ENCODE data around the gene NRXN3.
"Not testable (repeated sequence)": the region's sequence is repeated elsewhere in the genome, so short reads cannot be mapped to it uniquely, and the experiment has no call there.

The NRXN3 gene

GRCh38 chr14:79018836-79019235, 848.7 kb downstream of the NRXN3 start:
- no peaks in the 10 kb centered on the region for H3K79me2 ChIP-seq (ENCODE audit: control insufficient read depth, insufficient read depth, low read length, unreplicated experiment)
- H3K4me1 ChIP-seq (ENCODE audit: control insufficient read depth, insufficient read depth, low read length, unreplicated experiment): peaks cover 26% of the 10 kb centered on the region
- no peak overlapping the region for H3K4me3 ChIP-seq (ENCODE audit: low read depth, low read length)
- H3K27me3 ChIP-seq (ENCODE audit: insufficient read depth, low read length): no peaks in the 10 kb centered on the region
- no peaks in the 10 kb centered on the region for H3K36me3 ChIP-seq (ENCODE audit: insufficient read depth, low read length)
- no peak overlapping the region for H2AFZ ChIP-seq (ENCODE audit: low read length, unreplicated experiment)
- H3K27ac ChIP-seq (ENCODE audit: low read depth, low read length): no peak overlapping the region

- not testable (repeated sequence) for H3K4me3 ChIP-seq (ENCODE audit: low read depth, low read length); H3K79me2 ChIP-seq (ENCODE audit: control insufficient read depth, insufficient read depth, low read length, unreplicated experiment); H3K27me3 ChIP-seq (ENCODE audit: insufficient read depth, low read length); H2AFZ ChIP-seq (ENCODE audit: low read length, unreplicated experiment); H3K27ac ChIP-seq (ENCODE audit: low read depth, low read length); H3K36me3 ChIP-seq (ENCODE audit: insufficient read depth, low read length)
- peaks cover 26% of the 10 kb centered on the region for H3K4me1 ChIP-seq (ENCODE audit: control insufficient read depth, insufficient read depth, low read length, unreplicated experiment)
These were observed 849.7 kb downstream of the NRXN3 start for GRCh38 chr14:79019898-79020297.

GRCh38 chr14:79021766-79022165, 851.6 kb downstream of the NRXN3 start:
- H3K79me2 ChIP-seq (ENCODE audit: control insufficient read depth, insufficient read depth, low read length, unreplicated experiment): no peaks in the 10 kb centered on the region
- H3K27me3 ChIP-seq (ENCODE audit: insufficient read depth, low read length): no peaks in the 10 kb centered on the region
- H2AFZ ChIP-seq (ENCODE audit: low read length, unreplicated experiment): no peak overlapping the region
- no peak overlapping the region for H3K4me3 ChIP-seq (ENCODE audit: low read depth, low read length)
- H3K36me3 ChIP-seq (ENCODE audit: insufficient read depth, low read length): no peaks in the 10 kb centered on the region
- peaks cover 20% of the 10 kb centered on the region for H3K4me1 ChIP-seq (ENCODE audit: control insufficient read depth, insufficient read depth, low read length, unreplicated experiment)
- no peak overlapping the region for H3K27ac ChIP-seq (ENCODE audit: low read depth, low read length)

- Histone ChIP-seq H3K27me3 (ENCODE audit: insufficient read depth, low read length) (no peaks in the 10 kb centered on the region), H3K36me3 (ENCODE audit: insufficient read depth, low read length) (no peaks in the 10 kb centered on the region), H3K79me2 (ENCODE audit: control insufficient read depth, insufficient read depth, low read length, unreplicated experiment) (no peaks in the 10 kb centered on the region), H3K4me3 (ENCODE audit: low read depth, low read length) (no peak overlapping the region), H3K4me1 (ENCODE audit: control insufficient read depth, insufficient read depth, low read length, unreplicated experiment) (no peaks in the 10 kb centered on the region), H3K27ac (ENCODE audit: low read depth, low read length) (no peak overlapping the region), H2AFZ (ENCODE audit: low read length, unreplicated experiment) (no peak overlapping the region)
These were observed 857.0 kb downstream of the NRXN3 start for GRCh38 chr14:79027138-79027537.

- Histone ChIP-seq H3K27ac (ENCODE audit: low read depth, low read length) (no peak overlapping the region), H3K4me1 (ENCODE audit: control insufficient read depth, insufficient read depth, low read length, unreplicated experiment) (no peaks in the 10 kb centered on the region), H3K36me3 (ENCODE audit: insufficient read depth, low read length) (no peaks in the 10 kb centered on the region)
These were observed 858.1 kb downstream of the NRXN3 start for GRCh38 chr14:79028281-79028680.

GRCh38 chr14:79036441-79036840, 866.3 kb downstream of the NRXN3 start:
- no peaks in the 10 kb centered on the region for H3K36me3 ChIP-seq (ENCODE audit: insufficient read depth, low read length)
- H2AFZ ChIP-seq (ENCODE audit: low read length, unreplicated experiment): no peak overlapping the region
- no peak overlapping the region for H3K4me3 ChIP-seq (ENCODE audit: low read depth, low read length)
- no peaks in the 10 kb centered on the region for H3K27me3 ChIP-seq (ENCODE audit: insufficient read depth, low read length)
- no peak overlapping the region for H3K27ac ChIP-seq (ENCODE audit: low read depth, low read length)
- H3K79me2 ChIP-seq (ENCODE audit: control insufficient read depth, insufficient read depth, low read length, unreplicated experiment): no peaks in the 10 kb centered on the region
- H3K4me1 ChIP-seq (ENCODE audit: control insufficient read depth, insufficient read depth, low read length, unreplicated experiment): no peaks in the 10 kb centered on the region

More at GRCh38 chr14:79028281-79028680, 858.1 kb downstream of the NRXN3 start:
- Histone ChIP-seq H3K27me3 (ENCODE audit: insufficient read depth, low read length) (no peaks in the 10 kb centered on the region), H3K79me2 (ENCODE audit: control insufficient read depth, insufficient read depth, low read length, unreplicated experiment) (no peaks in the 10 kb centered on the region), H2AFZ (ENCODE audit: low read length, unreplicated experiment) (no peak overlapping the region), H3K4me3 (ENCODE audit: low read depth, low read length) (no peak overlapping the region)

GRCh38 chr14:79037106-79037505, 866.9 kb downstream of the NRXN3 start:
- H3K4me3 ChIP-seq (ENCODE audit: low read depth, low read length): no peak overlapping the region
- H2AFZ ChIP-seq (ENCODE audit: low read length, unreplicated experiment): no peak overlapping the region
- no peaks in the 10 kb centered on the region for H3K79me2 ChIP-seq (ENCODE audit: control insufficient read depth, insufficient read depth, low read length, unreplicated experiment)
- H3K36me3 ChIP-seq (ENCODE audit: insufficient read depth, low read length): no peaks in the 10 kb centered on the region
- no peak overlapping the region for H3K27ac ChIP-seq (ENCODE audit: low read depth, low read length)
- H3K4me1 ChIP-seq (ENCODE audit: control insufficient read depth, insufficient read depth, low read length, unreplicated experiment): no peaks in the 10 kb centered on the region
- no peaks in the 10 kb centered on the region for H3K27me3 ChIP-seq (ENCODE audit: insufficient read depth, low read length)

GRCh38 chr14:79037593-79037992, 867.4 kb downstream of the NRXN3 start:
- H3K27me3 ChIP-seq (ENCODE audit: insufficient read depth, low read length): no peaks in the 10 kb centered on the region

GRCh38 chr14:79040790-79041189, 870.6 kb downstream of the NRXN3 start:
- no peak overlapping the region for H3K4me3 ChIP-seq (ENCODE audit: low read depth, low read length)
- H3K79me2 ChIP-seq (ENCODE audit: control insufficient read depth, insufficient read depth, low read length, unreplicated experiment): no peaks in the 10 kb centered on the region
- H3K27ac ChIP-seq (ENCODE audit: low read depth, low read length): no peak overlapping the region
- no peak overlapping the region for H2AFZ ChIP-seq (ENCODE audit: low read length, unreplicated experiment)
- no peaks in the 10 kb centered on the region for H3K36me3 ChIP-seq (ENCODE audit: insufficient read depth, low read length)
- peaks cover 13% of the 10 kb centered on the region for H3K4me1 ChIP-seq (ENCODE audit: control insufficient read depth, insufficient read depth, low read length, unreplicated experiment)
- H3K27me3 ChIP-seq (ENCODE audit: insufficient read depth, low read length): no peaks in the 10 kb centered on the region

More at GRCh38 chr14:79037593-79037992, 867.4 kb downstream of the NRXN3 start:
- Histone ChIP-seq H2AFZ (ENCODE audit: low read length, unreplicated experiment) (no peak overlapping the region), H3K4me1 (ENCODE audit: control insufficient read depth, insufficient read depth, low read length, unreplicated experiment) (no peaks in the 10 kb centered on the region), H3K79me2 (ENCODE audit: control insufficient read depth, insufficient read depth, low read length, unreplicated experiment) (no peaks in the 10 kb centered on the region), H3K27ac (ENCODE audit: low read depth, low read length) (no peak overlapping the region), H3K36me3 (ENCODE audit: insufficient read depth, low read length) (no peaks in the 10 kb centered on the region), H3K4me3 (ENCODE audit: low read depth, low read length) (no peak overlapping the region)

GRCh38 chr14:79043194-79043889, 873.2 kb downstream of the NRXN3 start:
- Histone ChIP-seq H3K27ac (ENCODE audit: low read depth, low read length) (no peak overlapping the region), H3K36me3 (ENCODE audit: insufficient read depth, low read length) (no peaks in the 10 kb centered on the region), H3K4me3 (ENCODE audit: low read depth, low read length) (no peak overlapping the region), H2AFZ (ENCODE audit: low read length, unreplicated experiment) (no peak overlapping the region), H3K4me1 (ENCODE audit: control insufficient read depth, insufficient read depth, low read length, unreplicated experiment) (peaks cover 14% of the 10 kb centered on the region), H3K79me2 (ENCODE audit: control insufficient read depth, insufficient read depth, low read length, unreplicated experiment) (no peaks in the 10 kb centered on the region), H3K27me3 (ENCODE audit: insufficient read depth, low read length) (no peaks in the 10 kb centered on the region)

GRCh38 chr14:79044894-79045624, 874.9 kb downstream of the NRXN3 start:
- Histone ChIP-seq H2AFZ (ENCODE audit: low read length, unreplicated experiment) (no peak overlapping the region), H3K27ac (ENCODE audit: low read depth, low read length) (peak overlapping the region; percentile 65), H3K79me2 (ENCODE audit: control insufficient read depth, insufficient read depth, low read length, unreplicated experiment) (no peaks in the 10 kb centered on the region)

More at GRCh38 chr14:79044894-79045624, 874.9 kb downstream of the NRXN3 start:
- no peaks in the 10 kb centered on the region for H3K27me3 ChIP-seq (ENCODE audit: insufficient read depth, low read length)
- H3K4me1 ChIP-seq (ENCODE audit: control insufficient read depth, insufficient read depth, low read length, unreplicated experiment): peaks cover 14% of the 10 kb centered on the region
- H3K36me3 ChIP-seq (ENCODE audit: insufficient read depth, low read length): no peaks in the 10 kb centered on the region
- H3K4me3 ChIP-seq (ENCODE audit: low read depth, low read length): no peak overlapping the region

Measured in ACC112 (cell line).